ENCODE results near the gene PCNA. TPM values are rescaled to one million over a fixed set of nuclear protein-coding genes. Genes with fewer than 3 reads are reported as not detected.

Gene PCNA
- total and polyA plus RNA-seq, 10 of the 15 experiments (the other 5 are each of a cell fraction or from before 2014, with no cell fraction given), result 389 to 694 (median 540) TPM

- no peaks in the 10 kb centered on the region for H3K79me2 ChIP-seq (ENCODE audit: control insufficient read depth, insufficient read depth, low read length)
- ATAC-seq, result no peak
- H3K4me3 ChIP-seq, result no peak overlapping the region
- H3K9me3 ChIP-seq (replicated peaks; ENCODE audit: control insufficient read depth, insufficient read depth, low read length), result no peaks in the 10 kb centered on the region
- SMC1A ChIA-PET (ENCODE audit: uncharacterized antibody, unreplicated experiment), result interaction anchor here (0.8 to 7.9 kb wide), 4 partner anchors 11 to 33 kb away, joined by 3 to 65 read pairs (median 8); no protein-coding TSS in a partner anchor
- no peaks in the 10 kb centered on the region for H3K27me3 ChIP-seq (replicated peaks in 1 of 2; ENCODE audit: control insufficient read depth in 2 of 2, insufficient read depth in 2 of 2, low read length in 1 of 2)
- WGBS (ENCODE audit: insufficient coverage, insufficient replicate concordance, low lambda C conversion rate, missing lambda C conversion rate), result 45% methylated on average over 9 of the region's 9 CpGs
- no peaks in the 10 kb centered on the region for H3K36me3 ChIP-seq (ENCODE audit: control insufficient read depth in 2 of 2, insufficient read depth in 2 of 2, low read length in 1 of 2)
- DNase-seq (ENCODE audit: low read depth, low spot score), result no peak
- TF ChIP-seq NFYB (IDR thresholded peaks at IDR 0.05; ENCODE audit: insufficient read depth, low read depth, low read length), result 0 out of 2 replicates have a peak, but pooled peaks have one; percentile 8
- no peak for TF ChIP-seq CHD2 (IDR thresholded peaks at IDR 0.05; ENCODE audit: borderline replicate concordance, low read depth, low read length)
- BruUV-seq (replicated peaks), result no TSS peak
- no peak for FAIRE-seq
- RAD21 ChIA-PET (ENCODE audit: unreplicated experiment), result interaction anchor here (1.8 to 2.3 kb wide), 2 partner anchors 12 to 33 kb away, joined by 6 to 8 read pairs; no protein-coding TSS in a partner anchor
- H3K27ac ChIP-seq (ENCODE audit: control insufficient read depth, insufficient read depth), result no peak overlapping the region
- CTCF ChIA-PET, result interaction anchor here (0.7 to 1.9 kb wide), 3 partner anchors 8 to 40 kb away, joined by 3 to 16 read pairs (median 6); no protein-coding TSS in a partner anchor
- POLR2A ChIA-PET, result interaction anchor here (0.7 to 1.9 kb wide), 4 partner anchors 11 to 95 kb away, joined by 3 to 13 read pairs (median 5); no protein-coding TSS in a partner anchor
- H3K4me1 ChIP-seq (ENCODE audit: control insufficient read depth, insufficient read depth, low read length), result no peaks in the 10 kb centered on the region
- H2AFZ ChIP-seq (ENCODE audit: control insufficient read depth, low read depth, low read length), result no peak overlapping the region
- no peak overlapping the region for H3K4me2 ChIP-seq (ENCODE audit: control insufficient read depth, insufficient read depth)
- H4K20me1 ChIP-seq (ENCODE audit: control insufficient read depth, insufficient read depth), result no peaks in the 10 kb centered on the region
- in situ Hi-C loops (cut with MboI), result no loop called here
- intact Hi-C loops (cut with micrococcal nuclease; ENCODE audit: unreplicated experiment), result no loop called here
- no peak overlapping the region for H3K9ac ChIP-seq (ENCODE audit: control insufficient read depth, insufficient read depth, low read length)
Observed at GRCh38 chr20:5067877-5068645, 51.7 kb downstream of the PCNA start.

DNA sequence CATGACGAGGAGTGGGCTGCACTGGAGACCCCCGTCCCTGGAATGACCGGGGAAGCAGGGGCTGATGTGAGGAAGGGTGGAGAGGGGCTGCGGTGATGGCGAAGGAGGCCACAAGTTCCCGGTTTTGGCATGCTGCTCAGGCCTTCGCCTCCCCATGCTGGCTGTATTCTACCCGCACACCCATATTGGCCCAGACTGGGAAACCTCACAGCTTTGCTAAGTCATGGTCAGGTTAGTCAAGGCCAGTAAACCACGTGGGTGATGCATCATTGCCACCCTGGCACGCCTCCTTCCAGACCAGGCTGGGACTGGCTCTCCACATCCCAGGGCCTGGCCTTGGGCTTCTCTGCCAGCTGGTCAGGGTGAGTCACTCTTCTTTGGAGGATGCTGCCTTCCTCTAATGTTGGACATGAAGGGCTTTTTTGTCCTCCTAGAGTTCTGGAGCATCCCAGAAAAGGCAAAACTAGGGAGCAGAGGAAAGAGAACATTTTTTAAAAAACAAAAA, 53.8 kb downstream of the PCNA start:
- BruUV-seq (replicated peaks), result no TSS peak
- ChIA-PET RAD21 (ENCODE audit: unreplicated experiment) (no interaction called here), SMC1A (ENCODE audit: uncharacterized antibody, unreplicated experiment) (interaction anchor here (0.9 to 1.8 kb wide), 4 partner anchors 9 to 34 kb away, joined by 3 to 6 read pairs (median 4); no protein-coding TSS in a partner anchor), POLR2A (no interaction called here), CTCF (interaction anchor here (1.8 kb wide), 1 partner anchor 10 kb away, joined by 7 read pairs; no protein-coding TSS in a partner anchor)
- TF ChIP-seq ZZZ3 (IDR thresholded peaks at IDR 0.05; ENCODE audit: control insufficient read depth, insufficient read length, low read depth) (no peak), RUNX3 (IDR thresholded peaks at IDR 0.05; ENCODE audit: low read length) (no peak), CHD1 (IDR thresholded peaks at IDR 0.05; ENCODE audit: low read depth, low read length) (no peak)
- TF ChIP-seq, protein P1, sequence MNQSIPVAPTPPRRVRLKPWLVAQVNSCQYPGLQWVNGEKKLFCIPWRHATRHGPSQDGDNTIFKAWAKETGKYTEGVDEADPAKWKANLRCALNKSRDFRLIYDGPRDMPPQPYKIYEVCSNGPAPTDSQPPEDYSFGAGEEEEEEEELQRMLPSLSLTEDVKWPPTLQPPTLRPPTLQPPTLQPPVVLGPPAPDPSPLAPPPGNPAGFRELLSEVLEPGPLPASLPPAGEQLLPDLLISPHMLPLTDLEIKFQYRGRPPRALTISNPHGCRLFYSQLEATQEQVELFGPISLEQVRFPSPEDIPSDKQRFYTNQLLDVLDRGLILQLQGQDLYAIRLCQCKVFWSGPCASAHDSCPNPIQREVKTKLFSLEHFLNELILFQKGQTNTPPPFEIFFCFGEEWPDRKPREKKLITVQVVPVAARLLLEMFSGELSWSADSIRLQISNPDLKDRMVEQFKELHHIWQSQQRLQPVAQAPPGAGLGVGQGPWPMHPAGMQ (IDR thresholded peaks at IDR 0.05; ENCODE audit: borderline replicate concordance), result no peak
- FAIRE-seq, result no peak
- no peak for DNase-seq (ENCODE audit: low read depth, low spot score)
- ATAC-seq, result peak; percentile 43; the same call in 2 of the 3 replicates
- Histone ChIP-seq H3K36me3 (ENCODE audit: control insufficient read depth in 2 of 2, insufficient read depth in 2 of 2, low read length in 1 of 2) (no peaks in the 10 kb centered on the region), H3K4me1 (ENCODE audit: control insufficient read depth, insufficient read depth, low read length) (no peaks in the 10 kb centered on the region), H3K9ac (ENCODE audit: control insufficient read depth, insufficient read depth, low read length) (no peak overlapping the region), H3K79me2 (ENCODE audit: control insufficient read depth, insufficient read depth, low read length) (no peaks in the 10 kb centered on the region), H3K9me3 (replicated peaks; ENCODE audit: control insufficient read depth, insufficient read depth, low read length) (no peaks in the 10 kb centered on the region), H2AFZ (ENCODE audit: control insufficient read depth, low read depth, low read length) (no peak overlapping the region), H3K4me3 (no peak overlapping the region), H3K4me2 (ENCODE audit: control insufficient read depth, insufficient read depth) (no peak overlapping the region), H4K20me1 (ENCODE audit: control insufficient read depth, insufficient read depth) (no peaks in the 10 kb centered on the region), H3K27me3 (replicated peaks in 1 of 2; ENCODE audit: control insufficient read depth in 2 of 2, insufficient read depth in 2 of 2, low read length in 1 of 2) (peaks cover 0 to 4% of the 10 kb centered on the region in 2 experiments; a peak in 1 of 4 replicates), H3K27ac (ENCODE audit: control insufficient read depth, insufficient read depth) (no peak overlapping the region)
- 59% methylated on average over 10 of the region's 10 CpGs for WGBS (ENCODE audit: insufficient coverage, insufficient replicate concordance, low lambda C conversion rate, missing lambda C conversion rate)
- intact Hi-C loops (cut with micrococcal nuclease; ENCODE audit: unreplicated experiment) (no loop called here), in situ Hi-C loops (cut with MboI) (no loop called here)
